NCI-H1105 treated with DMSO at 0.1 percent for 48 hours (cell line): Measurements from ENCODE around the gene PPP1R3G.
A peak's percentile ranks its signal among the peaks of the same experiment; 100 is the strongest.
"Not testable (repeated sequence)": the region's sequence is repeated elsewhere in the genome, so short reads cannot be mapped to it uniquely, and the experiment has no call there.

ENCODE experiments used
- DNase-seq: peaks from one replicate; lab custom pipeline; 2025; lab: John Stamatoyannopoulos, UW

The PPP1R3G gene

DNA sequence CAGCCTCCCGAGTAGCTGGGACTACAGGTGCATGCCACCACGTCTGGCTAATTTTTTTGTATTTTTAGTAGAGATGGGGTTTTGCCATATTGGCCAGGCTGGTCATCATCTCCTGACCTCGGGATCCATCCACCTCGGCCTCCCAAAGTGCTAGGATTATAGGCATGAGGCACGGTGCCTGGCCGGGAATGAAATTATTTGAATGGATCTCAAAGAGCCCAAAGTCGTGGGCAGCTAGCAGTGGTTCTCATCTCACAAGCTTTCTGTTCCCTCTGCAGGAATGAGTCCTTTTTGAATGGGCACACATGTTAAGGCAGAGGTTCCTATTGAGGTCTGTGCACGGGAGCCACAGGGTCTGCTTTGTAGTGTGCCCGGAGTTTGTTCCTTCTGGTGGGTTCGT, 34.9 kb downstream of the PPP1R3G start:
- DNase-seq, result no peak

- DNase-seq, result not testable (repeated sequence)
Observed at GRCh38 chr6:5120543-5120942, 35.4 kb downstream of the PPP1R3G start.

DNA sequence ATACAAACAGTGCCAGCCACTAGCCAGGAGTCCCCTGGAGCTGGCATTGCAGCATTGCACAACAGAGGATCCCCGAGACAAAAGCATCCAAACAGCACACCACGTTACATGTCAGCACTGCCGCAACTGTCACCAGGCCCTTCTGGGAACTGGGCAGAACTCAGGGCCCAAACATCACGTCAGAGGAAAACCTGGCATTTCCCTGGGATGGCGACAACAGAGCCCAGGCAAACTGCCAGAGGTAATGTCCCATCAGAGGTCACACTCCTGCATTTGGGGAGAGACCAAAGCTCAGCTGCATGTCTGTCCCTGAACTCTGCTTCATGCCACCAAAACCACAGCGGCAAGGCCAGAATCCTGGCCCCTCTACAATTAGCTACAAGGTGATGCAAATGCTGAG, 36.3 kb downstream of the PPP1R3G start:
- no peak for DNase-seq

- no peak for DNase-seq
Observed at GRCh38 chr6:5121956-5122355, 36.8 kb downstream of the PPP1R3G start.

DNA sequence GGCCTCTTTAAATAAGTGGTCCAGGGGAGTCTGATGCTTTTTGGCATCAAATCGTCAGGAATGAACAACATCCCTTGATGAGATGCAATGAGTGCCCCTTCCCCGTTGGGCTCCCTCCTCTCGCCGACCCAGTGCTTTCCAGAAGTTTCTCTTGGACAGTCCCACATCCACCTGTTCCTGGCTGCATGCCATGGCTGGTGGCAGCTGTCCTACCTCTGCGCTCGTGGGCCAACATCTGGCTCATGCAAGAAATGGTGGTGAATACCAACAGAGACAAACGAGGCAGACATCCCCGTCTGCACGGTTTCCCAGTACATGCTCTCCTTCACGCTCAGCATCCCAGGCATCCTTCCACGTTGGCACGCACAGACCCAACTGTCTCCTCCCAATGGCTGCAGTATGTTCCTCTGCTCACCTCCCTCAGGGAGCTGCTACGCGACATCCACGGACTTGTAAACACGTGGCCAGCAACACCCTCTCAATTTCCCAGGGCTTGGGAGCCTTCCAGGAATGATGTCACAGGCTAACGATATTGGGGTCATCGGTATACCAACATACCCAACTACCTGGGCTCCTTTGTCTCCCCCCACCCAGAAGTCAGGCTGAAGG, 37.5 kb downstream of the PPP1R3G start:
- DNase-seq, result no peak

- no peak for DNase-seq
Observed at GRCh38 chr6:5123296-5124143, 38.4 kb downstream of the PPP1R3G start.

DNA sequence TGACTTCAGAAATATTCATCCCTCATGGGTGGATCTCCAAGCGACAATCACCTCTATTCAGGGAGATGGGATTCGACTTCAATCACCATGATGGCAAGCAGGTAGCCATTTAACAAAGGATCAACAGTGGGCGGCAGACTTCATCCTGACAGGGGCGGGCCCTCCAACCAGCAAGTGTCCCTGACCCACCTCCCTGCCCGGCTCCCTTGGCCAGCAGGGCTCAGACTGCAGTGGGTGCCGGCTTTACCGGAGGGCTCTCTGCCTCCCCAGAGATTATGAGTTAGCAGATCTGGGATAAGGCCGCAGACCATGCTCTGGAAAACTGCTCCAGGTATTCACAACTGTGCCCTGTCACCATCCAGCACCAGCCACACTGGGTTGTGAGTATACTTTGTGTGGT, 39.4 kb downstream of the PPP1R3G start:
- DNase-seq, result no peak

- no peak for DNase-seq
Observed at GRCh38 chr6:5125152-5126006, 40.2 kb downstream of the PPP1R3G start.

DNA sequence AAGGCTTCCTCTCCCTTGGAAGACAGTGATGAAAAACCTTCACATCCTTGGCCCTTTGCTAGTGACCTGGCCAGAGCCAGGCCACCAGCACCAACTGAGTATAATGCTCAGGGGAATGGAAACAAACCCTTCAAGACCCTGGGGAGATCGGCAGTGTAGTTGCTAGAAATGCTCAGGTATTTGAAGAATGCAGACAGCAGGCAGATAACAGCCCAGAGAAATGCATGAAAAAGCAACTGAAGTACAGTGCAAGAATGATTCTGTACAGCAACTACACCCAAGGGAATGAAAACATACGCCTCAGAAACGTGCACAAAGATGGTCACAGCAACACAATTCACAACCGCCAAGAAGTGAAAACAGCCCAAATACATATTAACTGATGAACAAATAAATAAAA, 41.1 kb downstream of the PPP1R3G start:
- no peak for DNase-seq

DNA sequence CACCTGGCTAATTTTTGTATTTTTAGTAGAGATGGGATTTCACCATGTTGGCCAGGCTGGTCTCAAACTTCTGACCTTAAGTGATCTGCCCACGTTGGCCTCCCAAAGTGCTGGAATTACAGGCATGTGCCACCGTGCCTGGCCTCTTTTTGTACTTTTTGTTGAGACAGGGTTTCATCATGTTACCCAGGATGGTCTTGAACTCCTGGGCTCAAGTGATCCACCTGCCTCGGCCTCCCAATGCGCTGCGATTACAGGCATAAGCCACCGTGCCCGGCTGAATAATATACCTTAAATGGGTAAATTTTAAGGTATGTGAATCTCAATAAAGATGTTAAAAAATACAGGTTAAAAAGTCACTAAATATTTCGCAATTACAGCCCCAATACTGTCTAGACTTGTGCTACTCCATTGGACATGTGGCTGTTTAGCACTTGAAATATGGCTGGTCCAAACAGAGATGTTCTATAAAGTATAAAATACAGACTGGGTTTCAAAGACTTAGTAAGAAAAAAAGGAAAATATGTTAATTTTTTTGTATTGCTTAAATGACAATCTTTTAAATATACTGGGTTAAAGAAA, 42.1 kb downstream of the PPP1R3G start:
- no peak for DNase-seq

GRCh38 chr6:5128351-5128750, 43.2 kb downstream of the PPP1R3G start:
- DNase-seq, result no peak

GRCh38 chr6:5130135-5130866, 45.2 kb downstream of the PPP1R3G start:
- DNase-seq, result no peak

DNA sequence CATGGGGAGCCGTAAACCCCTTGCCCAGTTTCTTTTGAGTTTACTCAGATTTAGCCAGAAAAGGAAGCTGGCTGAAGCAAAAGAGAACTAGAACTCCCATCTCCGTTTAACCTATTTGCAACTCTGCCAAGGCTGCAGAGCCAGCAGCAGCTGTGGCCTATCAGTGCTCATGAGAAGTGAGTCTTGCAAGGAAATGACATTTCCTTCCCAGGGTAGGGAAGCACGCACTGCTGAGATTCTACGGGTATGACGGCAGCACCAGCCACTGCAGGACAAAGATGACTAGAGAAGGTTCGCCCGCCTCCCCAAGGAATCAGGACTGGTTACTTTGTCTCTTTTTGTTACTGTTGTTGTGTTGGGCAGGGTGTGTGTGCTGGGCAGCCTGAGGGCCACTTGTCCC, 47.6 kb downstream of the PPP1R3G start:
- no peak for DNase-seq

DNA sequence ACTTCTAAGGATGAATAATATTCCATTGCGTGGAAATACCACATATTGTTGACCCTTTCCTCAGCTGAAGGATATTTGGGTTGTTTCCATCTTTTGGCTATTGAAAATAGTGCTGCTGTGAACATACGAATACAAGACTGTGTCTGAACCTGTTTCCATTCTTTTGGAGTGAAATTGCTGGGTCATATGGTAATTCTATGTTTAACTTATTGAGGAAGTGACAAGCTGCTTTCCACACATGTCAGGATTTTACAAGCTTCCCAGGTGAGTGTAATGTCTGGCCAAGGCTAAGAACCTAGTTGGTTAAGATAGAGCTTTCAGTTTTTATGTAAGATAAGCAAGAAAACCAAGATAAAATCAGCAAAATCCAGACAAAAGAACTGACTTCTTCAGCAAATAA, 48.8 kb downstream of the PPP1R3G start:
- no peak for DNase-seq

DNA sequence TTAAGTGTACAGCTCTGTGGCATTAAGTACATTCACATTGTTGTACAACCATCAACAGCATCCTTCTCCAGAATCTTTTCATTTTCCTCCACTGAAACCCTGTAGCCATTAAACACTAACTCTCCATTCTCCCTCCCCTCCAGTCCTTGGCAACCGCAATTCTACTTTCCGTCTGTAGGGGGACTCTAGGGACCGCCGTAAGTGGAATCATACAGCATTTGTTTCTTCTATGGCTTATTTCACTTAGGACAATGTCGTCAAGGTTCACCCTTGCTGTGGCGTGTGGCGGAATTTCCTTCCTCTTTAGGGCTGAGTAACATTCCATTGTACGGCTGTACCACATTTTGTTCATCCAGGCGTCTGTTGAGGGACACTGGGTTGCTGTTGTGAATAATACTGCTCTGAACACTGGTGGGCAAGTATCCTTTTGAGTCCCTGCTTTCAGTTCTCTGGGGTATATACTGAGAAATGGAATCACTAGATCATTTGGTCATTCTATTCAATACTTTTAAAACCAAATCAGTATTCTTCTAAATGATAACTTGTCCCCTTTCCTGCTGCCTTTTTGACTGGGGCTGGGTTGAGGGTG, 50.7 kb downstream of the PPP1R3G start:
- DNase-seq, result peak; percentile 15

- DNase-seq, result no peak
Observed at GRCh38 chr6:5136851-5137250, 51.7 kb downstream of the PPP1R3G start.
